Colonic mucosa (tissue), 4 donors: ENCODE data around the gene SH3BP4. TPM values are rescaled to one million over a fixed set of nuclear protein-coding genes. Genes with fewer than 3 reads are reported as not detected.

Experiments
- DNase-seq: peaks from one replicate; pipeline ENCODE4 v3.0.0-alpha.2; 2020
- H3K27ac ChIP-seq: fragments of 200-600 bp; one replicate; pipeline ENCODE4 v1.8.0; 2021
- H3K27me3 ChIP-seq: fragments of 200-600 bp; one replicate; pipeline ENCODE4 v1.8.0; 2021
- H3K36me3 ChIP-seq: fragments of 200-600 bp; one replicate; pipeline ENCODE4 v1.8.0; 2021
- H3K4me1 ChIP-seq: fragments of 200-600 bp; one replicate; pipeline ENCODE4 v1.8.0; 2021; ENCODE audit warnings: mild to moderate bottlenecking
- H3K4me3 ChIP-seq: fragments of 200-600 bp; one replicate; pipeline ENCODE4 v1.8.0; 2021
- H3K9ac ChIP-seq, 2 donors: one replicate each; pipeline ENCODE4 v1.7.0; 2013; ENCODE audit warnings: control low read depth in 2 of 2, low read depth in 2 of 2, low read length in 2 of 2
- H3K9me3 ChIP-seq: fragments of 200-600 bp; one replicate; pipeline ENCODE4 v1.8.0; 2021
- CTCF ChIP-seq: fragments of 200-600 bp; IDR thresholded peaks from one replicate; pipeline ENCODE4 v1.8.0; 2022; ENCODE audit warnings: antibody characterized with exemption, mild to moderate bottlenecking
- intact Hi-C: fragments of 100-400 bp; cut with DNase I; formaldehyde crosslinking; loops from one replicate; pipeline ENCODE4 v1.14.1; 2022
- total RNA-seq, 2 donors: library from RNA; stranded (reverse); fragmentation: NEBNext Ultra II Directional in 1 of 2; extraction: Animal tissue kit (Norgen Biotek cat#: 25700) in 1 of 2; gene quantifications; one replicate each; pipeline ENCODE4 v1.2.1, GENCODE V29; 2021
- donor health status: healthy.
- donor health status: DM: no; HTN: no; CAD: no.
- donor health status: DM: no; HTN: no; CAD: no.

The SH3BP4 gene
- total RNA-seq, 2 donors from 2014 or later, result 29.1 to 44.4 TPM

DNA sequence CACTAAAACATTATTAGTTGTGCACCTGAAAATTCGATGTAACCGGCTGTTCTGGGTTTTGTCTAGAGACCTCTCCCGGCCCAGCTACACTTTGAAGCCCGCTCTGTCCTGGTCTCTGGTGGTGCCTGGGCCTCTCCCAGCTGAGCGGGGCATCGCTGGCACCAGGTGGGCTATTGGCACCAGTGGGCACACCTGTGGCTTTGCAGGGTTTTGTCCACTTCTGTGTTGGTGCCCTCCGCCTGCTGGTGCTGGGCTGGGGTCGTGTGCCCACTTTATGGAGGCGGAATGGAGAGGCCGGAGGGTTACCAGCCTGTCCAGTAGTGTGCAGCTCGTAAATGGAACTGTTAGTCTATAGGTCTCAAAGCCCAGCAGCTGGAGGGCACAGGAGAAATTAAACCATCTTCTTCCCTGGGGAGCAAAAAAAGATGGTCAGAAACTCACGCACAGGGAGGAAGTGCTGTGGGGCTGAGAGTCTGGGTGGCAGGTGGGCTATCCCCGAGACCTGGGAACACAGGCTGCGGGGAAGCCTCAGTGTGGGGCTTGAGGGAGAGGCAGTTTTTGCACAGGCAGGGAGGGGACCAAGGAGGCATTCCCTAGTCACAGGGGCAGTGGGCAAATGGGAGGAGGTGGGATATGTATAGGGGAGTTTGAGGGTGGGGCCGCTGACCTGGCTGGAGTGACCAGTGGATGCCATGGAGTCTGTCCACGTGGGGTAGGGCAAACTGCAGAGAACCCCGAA, 30.4 kb downstream of the SH3BP4 start:
- Histone ChIP-seq H3K36me3 (no peaks in the 10 kb centered on the region), H3K27ac (peak overlapping the region; percentile 62), H3K9ac (peak overlapping the region in 1 of 2 donors; percentile 71), H3K9me3 (no peaks in the 10 kb centered on the region), H3K27me3 (no peaks in the 10 kb centered on the region), H3K4me1 (peaks cover 37% of the 10 kb centered on the region), H3K4me3 (no peak overlapping the region)
- no peak for TF ChIP-seq CTCF
- intact Hi-C loops, result no loop called here
- DNase-seq, result no peak

DNA sequence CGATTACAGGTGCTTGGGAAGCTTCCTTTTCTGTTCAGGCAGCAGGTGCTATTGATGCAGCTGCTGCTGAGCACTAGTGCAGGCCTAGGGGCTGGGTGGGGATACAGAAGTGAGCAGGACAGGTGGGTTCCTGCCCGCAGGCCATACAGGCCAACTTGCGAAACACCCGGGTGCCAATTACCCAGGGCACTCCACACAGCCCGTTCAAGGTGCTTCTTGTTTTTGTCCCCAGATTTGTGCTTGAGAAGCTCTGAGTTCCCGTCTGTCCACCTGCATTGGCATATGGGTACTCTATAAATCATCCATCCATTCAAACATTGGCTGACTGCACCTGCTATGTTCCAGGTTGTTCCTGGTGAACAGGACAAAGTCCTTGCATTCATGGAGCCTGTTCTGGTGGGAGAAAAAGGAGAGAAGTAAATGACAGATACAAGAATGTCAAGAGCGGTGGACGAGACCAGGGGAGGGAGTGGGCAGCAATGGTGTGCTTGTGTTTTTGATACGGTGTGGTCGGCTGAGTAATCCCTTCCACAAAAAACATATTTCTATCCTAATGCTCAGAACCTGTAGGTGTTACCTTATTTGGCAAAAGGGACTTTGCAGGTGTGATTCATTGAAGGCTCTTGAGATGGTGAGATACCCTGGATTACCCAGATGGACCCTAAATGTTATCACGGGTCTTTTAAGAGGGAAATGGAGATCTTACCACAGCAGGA, 31.4 kb downstream of the SH3BP4 start:
- peak overlapping the region in 1 of 2 donors; percentile 71 for H3K9ac ChIP-seq

GRCh38 chr2:234985608-234986245, 33.9 kb downstream of the SH3BP4 start:
- intact Hi-C loops, result no loop called here
- Histone ChIP-seq H3K36me3 (no peaks in the 10 kb centered on the region), H3K9ac (no peak overlapping the region), H3K4me1 (peaks cover 21% of the 10 kb centered on the region), H3K9me3 (no peaks in the 10 kb centered on the region), H3K4me3 (no peak overlapping the region), H3K27me3 (no peaks in the 10 kb centered on the region), H3K27ac (no peak overlapping the region)
- TF ChIP-seq CTCF, result no peak
- DNase-seq, result no peak

More for the DNA sequence above, 31.4 kb downstream of the SH3BP4 start:
- TF ChIP-seq CTCF, result no peak
- peak; percentile 67 for DNase-seq
- intact Hi-C loops, result no loop called here
- H3K4me3 ChIP-seq, result no peak overlapping the region
- H3K36me3 ChIP-seq, result no peaks in the 10 kb centered on the region
- no peaks in the 10 kb centered on the region for H3K9me3 ChIP-seq
- H3K27me3 ChIP-seq, result no peaks in the 10 kb centered on the region
- peak overlapping the region; percentile 62 for H3K27ac ChIP-seq
- peaks cover 32% of the 10 kb centered on the region for H3K4me1 ChIP-seq

DNA sequence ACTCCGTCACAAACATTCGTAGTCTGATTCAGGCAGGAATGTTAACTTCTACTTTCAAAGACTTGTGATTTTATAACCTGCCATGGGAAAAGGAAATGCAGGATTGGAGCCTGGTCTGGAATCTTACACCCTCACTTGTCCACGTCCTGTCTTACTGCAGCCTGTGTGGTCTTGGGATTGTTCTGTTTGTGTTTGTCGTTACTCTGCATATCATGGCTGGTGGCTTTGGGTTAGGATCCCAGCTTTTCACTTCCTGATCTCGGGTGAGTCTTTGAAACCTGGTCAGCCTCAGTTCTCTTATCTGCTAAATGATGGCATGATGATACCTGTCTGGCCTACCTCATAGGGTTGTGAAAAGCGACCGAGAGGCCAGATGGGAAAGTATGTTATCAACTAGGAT, 34.6 kb downstream of the SH3BP4 start:
- peaks cover 14% of the 10 kb centered on the region for H3K4me1 ChIP-seq
- no peak overlapping the region for H3K9ac ChIP-seq
- no peak for DNase-seq
- no peaks in the 10 kb centered on the region for H3K9me3 ChIP-seq
- no peak for TF ChIP-seq CTCF
- intact Hi-C loops, result no loop called here
- no peaks in the 10 kb centered on the region for H3K27me3 ChIP-seq
- no peak overlapping the region for H3K27ac ChIP-seq
- no peak overlapping the region for H3K4me3 ChIP-seq
- no peaks in the 10 kb centered on the region for H3K36me3 ChIP-seq

DNA sequence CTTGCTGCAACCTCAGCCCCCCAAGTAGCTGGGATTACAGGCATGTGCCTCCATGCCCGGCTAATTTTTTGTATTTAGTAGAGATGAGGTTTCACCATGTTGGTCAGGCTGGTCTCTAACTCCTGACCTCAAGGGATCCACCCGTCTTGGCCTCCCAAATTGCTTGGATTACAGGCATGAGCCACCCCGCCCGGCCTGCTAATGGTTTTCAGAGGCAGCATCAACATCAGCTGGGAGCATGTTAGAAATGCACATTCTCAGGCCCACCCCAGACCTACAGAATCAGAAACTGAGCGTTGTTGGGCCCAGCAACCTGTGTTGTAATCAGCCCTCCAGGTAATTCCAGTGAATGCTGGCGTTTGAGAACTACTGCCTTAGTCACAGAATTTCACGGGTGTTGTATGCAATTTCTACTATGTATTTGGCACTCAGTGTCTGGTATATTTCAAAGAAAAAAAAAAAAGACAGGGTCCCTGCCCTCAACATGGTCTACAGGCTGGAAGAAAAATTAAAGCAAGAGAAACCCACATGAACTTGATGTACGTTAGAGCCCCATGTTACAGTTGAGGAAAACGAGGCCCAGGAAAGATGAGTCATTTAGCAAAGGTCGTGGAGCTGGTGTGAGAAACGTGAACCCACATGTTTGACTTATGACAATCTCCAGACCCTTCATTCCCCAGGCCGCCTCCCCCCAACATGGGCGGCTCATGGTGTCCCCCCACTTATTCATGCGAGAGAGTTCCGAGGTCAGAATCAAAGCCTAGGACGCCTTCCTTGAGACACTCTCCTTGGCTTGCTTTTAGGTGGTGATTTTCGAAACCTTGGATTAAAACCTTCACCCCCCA, 35.3 kb downstream of the SH3BP4 start:
- Histone ChIP-seq H3K4me3 (no peak overlapping the region), H3K27ac (no peak overlapping the region), H3K27me3 (no peaks in the 10 kb centered on the region), H3K9me3 (no peaks in the 10 kb centered on the region), H3K4me1 (peaks cover 9% of the 10 kb centered on the region), H3K36me3 (no peaks in the 10 kb centered on the region), H3K9ac (no peak overlapping the region)
- intact Hi-C loops, result no loop called here
- DNase-seq, result no peak
- TF ChIP-seq CTCF, result no peak
